Measurements from ENCODE around the gene PLEKHH1. TPM values are rescaled to one million over a fixed set of nuclear protein-coding genes. Genes with fewer than 3 reads are reported as not detected.

The PLEKHH1 gene
- total RNA-seq, 1 donor from 2014 or later, result 3.7 TPM

DNA sequence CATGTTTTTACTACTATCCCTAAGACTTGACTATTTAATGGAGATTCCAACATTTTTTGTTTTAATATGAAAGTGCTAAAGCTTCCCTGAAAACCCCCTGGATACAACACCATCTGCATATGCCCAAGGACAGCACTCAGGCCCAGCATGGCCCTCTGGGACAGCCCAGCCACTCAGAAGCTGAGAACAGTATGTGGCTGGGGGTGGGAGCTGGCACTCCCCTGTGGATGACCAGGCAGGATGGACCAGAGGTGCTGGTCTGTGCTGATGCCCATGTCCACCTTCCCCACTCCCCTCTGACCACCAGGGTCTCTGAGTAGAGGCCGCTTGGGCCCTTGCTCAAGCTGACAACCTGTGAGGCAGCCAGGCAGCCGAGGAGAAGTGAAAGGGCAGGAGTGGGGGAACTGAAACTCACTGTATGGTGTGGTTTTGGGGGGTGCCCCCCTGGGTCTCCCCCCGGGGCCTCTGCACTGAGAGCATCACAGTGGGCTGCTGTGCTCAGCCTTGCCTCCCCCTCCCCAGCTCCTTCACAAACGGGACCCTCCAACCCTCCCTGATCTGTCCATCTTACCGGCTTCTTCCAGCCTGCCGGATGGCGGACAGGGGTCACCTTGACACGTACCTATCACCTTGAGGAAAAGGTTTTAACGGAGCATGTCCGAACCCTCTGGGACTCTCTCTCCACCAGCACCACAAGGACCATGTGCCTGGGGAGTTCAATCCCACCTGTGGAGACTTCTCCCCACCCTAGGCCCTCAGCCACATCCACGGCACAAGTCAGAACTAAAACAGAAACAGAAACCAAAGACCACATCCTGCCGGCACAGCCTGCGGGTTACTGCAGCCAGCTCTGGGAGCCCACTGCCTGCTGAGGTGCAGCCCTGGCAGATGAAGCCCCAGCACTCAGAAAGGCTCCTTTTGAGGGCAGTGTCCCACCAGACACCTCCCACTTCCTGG, 44.9 kb upstream of the PLEKHH1 start, which contains the start of gene TMEM229B:
Gene TMEM229B (minus strand): TSS at position 785 of the 957 bp plus-strand sequence. CDS start 14,798 bp downstream, outside the sequence.
- Histone ChIP-seq H3K4me3 (peak within 1 kb of the TSS; percentile 60), H3K27ac (replicated peaks) (peak within 1 kb of the TSS; percentile 86), H3K4me1 (peaks cover 47% of the 10 kb centered on the region), H3K27me3 (ENCODE audit: low read depth) (no peaks in the 10 kb centered on the region), H3K36me3 (no peaks in the 10 kb centered on the region), H3K9me3 (replicated peaks) (peaks cover 4% of the 10 kb centered on the region)
- DNase-seq, result no peak
- intact Hi-C loops (cut with micrococcal nuclease), result no loop called here
- TF ChIP-seq, protein P1, sequence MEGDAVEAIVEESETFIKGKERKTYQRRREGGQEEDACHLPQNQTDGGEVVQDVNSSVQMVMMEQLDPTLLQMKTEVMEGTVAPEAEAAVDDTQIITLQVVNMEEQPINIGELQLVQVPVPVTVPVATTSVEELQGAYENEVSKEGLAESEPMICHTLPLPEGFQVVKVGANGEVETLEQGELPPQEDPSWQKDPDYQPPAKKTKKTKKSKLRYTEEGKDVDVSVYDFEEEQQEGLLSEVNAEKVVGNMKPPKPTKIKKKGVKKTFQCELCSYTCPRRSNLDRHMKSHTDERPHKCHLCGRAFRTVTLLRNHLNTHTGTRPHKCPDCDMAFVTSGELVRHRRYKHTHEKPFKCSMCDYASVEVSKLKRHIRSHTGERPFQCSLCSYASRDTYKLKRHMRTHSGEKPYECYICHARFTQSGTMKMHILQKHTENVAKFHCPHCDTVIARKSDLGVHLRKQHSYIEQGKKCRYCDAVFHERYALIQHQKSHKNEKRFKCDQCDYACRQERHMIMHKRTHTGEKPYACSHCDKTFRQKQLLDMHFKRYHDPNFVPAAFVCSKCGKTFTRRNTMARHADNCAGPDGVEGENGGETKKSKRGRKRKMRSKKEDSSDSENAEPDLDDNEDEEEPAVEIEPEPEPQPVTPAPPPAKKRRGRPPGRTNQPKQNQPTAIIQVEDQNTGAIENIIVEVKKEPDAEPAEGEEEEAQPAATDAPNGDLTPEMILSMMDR (IDR thresholded peaks at IDR 0.05; ENCODE audit: borderline replicate concordance), result no peak

DNA sequence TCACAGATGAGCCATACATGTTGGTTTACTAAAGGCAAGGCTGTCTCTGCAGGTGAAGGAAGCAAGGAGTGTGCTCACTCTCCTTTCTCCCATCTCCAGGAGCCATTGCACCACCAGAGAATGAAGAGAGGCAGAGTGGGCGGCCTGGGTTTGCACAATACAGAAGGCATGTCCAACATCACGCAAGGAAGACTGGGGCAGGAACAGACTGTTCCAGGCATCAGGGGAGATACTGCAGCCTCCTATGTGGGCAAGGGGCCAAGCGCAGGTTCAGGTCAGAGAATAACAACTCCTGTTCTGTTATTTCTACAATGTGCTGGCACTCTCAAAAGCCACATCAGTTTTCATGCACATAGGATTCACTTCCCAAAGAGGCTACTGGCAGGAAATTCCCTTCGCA, 42.9 kb upstream of the PLEKHH1 start:
- H3K27me3 ChIP-seq (ENCODE audit: low read depth), result no peaks in the 10 kb centered on the region
- TF ChIP-seq, protein P1 (IDR thresholded peaks at IDR 0.05; ENCODE audit: borderline replicate concordance), result no peak
- no peak overlapping the region for H3K27ac ChIP-seq (replicated peaks)
- intact Hi-C loops (cut with micrococcal nuclease), result no loop called here
- peaks cover 31% of the 10 kb centered on the region for H3K4me1 ChIP-seq
- H3K36me3 ChIP-seq, result no peaks in the 10 kb centered on the region
- DNase-seq, result no peak
- H3K4me3 ChIP-seq, result no peak overlapping the region
- H3K9me3 ChIP-seq (replicated peaks), result peaks cover 16% of the 10 kb centered on the region

DNA sequence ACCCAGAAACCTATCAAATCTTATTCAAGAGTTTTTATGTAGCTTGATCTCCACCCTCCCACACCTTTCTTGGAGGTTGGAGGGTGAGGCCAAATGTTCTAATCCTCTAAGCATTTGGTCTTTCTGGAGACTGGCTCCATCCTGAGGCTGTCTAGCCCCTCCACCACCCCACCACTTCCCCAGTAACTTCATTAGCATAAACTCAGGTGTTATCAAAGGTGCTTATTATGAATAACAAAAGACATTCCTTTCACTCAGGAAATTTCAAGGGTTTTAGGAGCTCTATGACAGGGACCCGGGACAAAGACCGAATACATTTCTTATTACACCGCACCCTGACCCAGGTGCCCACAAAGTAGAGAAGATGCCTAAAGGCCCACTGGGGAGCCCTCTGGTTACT, 41.8 kb upstream of the PLEKHH1 start:
- TF ChIP-seq, protein P1 (IDR thresholded peaks at IDR 0.05; ENCODE audit: borderline replicate concordance), result no peak
- intact Hi-C loops (cut with micrococcal nuclease), result no loop called here
- no peak for DNase-seq

DNA sequence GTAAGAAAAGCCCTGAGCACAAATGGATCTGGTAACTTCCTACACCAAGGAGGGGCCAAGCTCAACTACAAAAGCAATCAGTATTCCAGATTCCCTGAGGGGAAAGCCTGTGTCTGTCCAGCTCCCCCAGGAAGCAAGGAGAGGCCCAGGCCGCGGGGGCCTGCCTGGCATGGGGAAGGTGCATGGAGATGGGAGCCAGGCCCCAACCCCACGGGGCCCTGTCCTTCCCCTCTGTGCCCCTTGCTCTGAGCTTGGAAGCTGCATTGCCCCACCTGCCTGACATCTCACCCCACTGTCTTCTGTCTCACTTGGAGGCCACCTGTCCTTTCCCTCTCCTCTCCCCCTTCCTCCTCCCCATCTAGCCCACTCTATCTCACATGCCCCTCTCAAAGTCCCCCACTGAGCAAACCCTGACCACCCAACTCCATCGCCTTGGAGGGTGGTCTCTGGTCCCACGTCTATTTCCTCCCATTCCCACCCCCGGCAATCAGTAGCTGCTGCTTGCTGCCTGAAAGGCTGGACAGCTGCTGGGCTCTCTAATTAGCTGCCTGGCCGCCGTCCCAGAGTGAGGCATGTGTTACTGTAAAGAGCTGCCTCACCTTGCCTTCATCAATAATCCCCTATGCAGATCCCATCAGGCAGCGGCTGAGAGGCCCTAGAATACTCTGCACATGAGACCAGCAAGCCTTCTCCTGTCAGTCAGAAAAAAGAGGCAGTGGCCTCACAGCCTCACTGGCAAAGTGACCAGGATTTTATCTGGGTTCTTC, 41.2 kb upstream of the PLEKHH1 start:
- Histone ChIP-seq H3K36me3 (no peaks in the 10 kb centered on the region), H3K4me1 (peaks cover 16% of the 10 kb centered on the region), H3K9me3 (replicated peaks) (peaks cover 16% of the 10 kb centered on the region), H3K27ac (replicated peaks) (no peak overlapping the region), H3K27me3 (ENCODE audit: low read depth) (no peaks in the 10 kb centered on the region), H3K4me3 (no peak overlapping the region)
- TF ChIP-seq, protein P1 (IDR thresholded peaks at IDR 0.05; ENCODE audit: borderline replicate concordance), result no peak
- peak; percentile 30 for DNase-seq
- intact Hi-C loops (cut with micrococcal nuclease), result no loop called here

More for the DNA sequence above, 41.8 kb upstream of the PLEKHH1 start:
- Histone ChIP-seq H3K4me3 (no peak overlapping the region), H3K9me3 (replicated peaks) (peaks cover 16% of the 10 kb centered on the region), H3K4me1 (peaks cover 23% of the 10 kb centered on the region), H3K36me3 (no peaks in the 10 kb centered on the region), H3K27ac (replicated peaks) (no peak overlapping the region), H3K27me3 (ENCODE audit: low read depth) (no peaks in the 10 kb centered on the region)

DNA sequence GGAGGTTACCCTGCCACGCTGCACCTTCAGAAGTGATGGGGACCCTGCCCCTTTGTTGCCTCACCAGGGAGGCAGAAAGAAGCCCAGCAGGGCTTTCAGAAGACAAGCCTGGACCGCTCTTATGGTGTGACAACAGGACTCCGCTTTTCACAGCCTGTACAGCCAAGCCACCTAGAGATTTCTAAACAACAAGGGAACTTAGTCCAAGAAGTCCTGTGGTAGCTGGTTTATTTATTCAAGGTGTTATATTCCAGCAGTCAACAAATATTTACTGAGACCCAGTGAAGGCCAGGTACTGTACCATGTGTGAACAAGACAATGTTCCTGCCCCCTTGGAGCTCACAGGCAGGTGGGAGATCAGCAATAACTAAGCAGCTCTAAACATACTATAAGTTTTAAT, 40.6 kb upstream of the PLEKHH1 start:
- TF ChIP-seq, protein P1 (IDR thresholded peaks at IDR 0.05; ENCODE audit: borderline replicate concordance), result no peak
- DNase-seq, result no peak
- intact Hi-C loops (cut with micrococcal nuclease), result no loop called here
- no peak overlapping the region for H3K27ac ChIP-seq (replicated peaks)
- peaks cover 10% of the 10 kb centered on the region for H3K4me1 ChIP-seq
- H3K9me3 ChIP-seq (replicated peaks), result peaks cover 16% of the 10 kb centered on the region
- no peaks in the 10 kb centered on the region for H3K36me3 ChIP-seq
- no peak overlapping the region for H3K4me3 ChIP-seq
- H3K27me3 ChIP-seq (ENCODE audit: low read depth), result no peaks in the 10 kb centered on the region

Data from left ventricle myocardium inferior (tissue), 1 donor.